ENCODE data around the gene TRIM9. TPM values are rescaled to one million over a fixed set of nuclear protein-coding genes. Genes with fewer than 3 reads are reported as not detected.
A peak's percentile ranks its signal among the peaks of the same experiment; 100 is the strongest.

TRIM9 gene
- total RNA-seq, 1 donor from 2014 or later = 1.7 TPM

DNA sequence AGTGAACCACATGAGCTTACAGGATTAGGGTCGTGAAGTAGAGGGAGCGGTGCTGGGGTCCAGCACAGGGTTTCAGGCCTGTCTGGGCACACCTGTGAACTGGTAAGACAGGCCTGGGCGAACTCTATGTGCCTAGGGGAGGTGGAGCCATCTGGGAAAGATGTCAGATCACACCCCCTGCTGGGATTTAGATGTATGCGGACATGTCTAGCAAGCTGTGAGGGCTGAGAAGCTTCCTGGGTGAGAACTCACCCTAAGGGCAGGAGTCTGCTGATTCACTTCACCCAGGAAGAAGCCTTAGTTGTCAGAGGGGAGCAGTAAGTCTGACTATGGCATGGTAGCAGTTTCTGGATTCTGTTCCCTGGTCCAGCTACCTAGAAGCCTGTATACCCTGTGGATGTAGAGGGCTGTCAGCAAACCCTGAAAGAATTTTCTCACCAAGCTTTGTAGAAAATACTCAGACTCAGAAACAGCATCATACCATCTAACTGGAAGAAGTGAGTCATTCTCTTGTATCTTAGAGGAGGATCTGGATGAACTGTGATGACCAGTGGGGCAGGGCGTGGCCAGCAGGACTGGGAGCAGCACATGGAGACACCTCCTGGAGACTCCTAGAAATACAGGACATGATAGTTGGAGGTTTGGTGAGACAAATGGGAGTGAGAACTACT, 139.4 kb downstream of the TRIM9 start:
- no peak for DNase-seq (ENCODE audit: low spot score, unreplicated experiment)
- no peaks in the 10 kb centered on the region for H3K36me3 Mint-ChIP-seq (ENCODE audit: insufficient read depth)
- H3K27me3 Mint-ChIP-seq = peaks cover 4% of the 10 kb centered on the region
- no peak overlapping the region for H3K27ac Mint-ChIP-seq
- H3K4me1 Mint-ChIP-seq (ENCODE audit: low read depth) = no peaks in the 10 kb centered on the region
- no peak overlapping the region for H3K4me3 Mint-ChIP-seq (ENCODE audit: low read depth)
- H3K9me3 Mint-ChIP-seq (ENCODE audit: low read depth) = no peaks in the 10 kb centered on the region
- TF ChIP-seq CTCF (IDR thresholded peaks at IDR 0.05; ENCODE audit: unreplicated experiment) = no peak

DNA sequence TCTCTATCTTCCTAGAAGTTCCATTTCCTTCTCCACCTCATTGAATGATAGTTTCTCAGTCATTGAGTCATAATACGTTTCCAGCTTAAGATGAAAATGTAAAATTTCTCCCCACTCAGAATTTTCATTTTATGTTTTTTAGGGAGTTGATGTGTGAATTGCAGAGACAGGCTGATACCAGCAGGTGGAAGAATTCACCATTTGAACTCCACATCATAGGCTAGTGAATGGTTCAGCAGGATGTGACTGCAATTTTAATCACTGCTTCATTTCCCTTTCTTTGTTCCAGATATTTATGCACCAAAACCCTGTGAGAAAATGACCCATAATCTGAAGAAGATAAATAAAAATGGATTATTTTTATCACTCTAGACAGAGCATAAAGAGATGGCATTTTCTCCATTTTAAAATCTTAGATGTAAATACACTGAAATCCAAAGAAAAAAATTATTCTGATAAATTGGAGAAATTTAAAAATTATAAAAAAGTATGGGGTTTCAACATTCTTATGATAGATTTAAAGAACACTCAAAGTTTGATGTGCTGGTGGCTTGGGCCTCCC, 140.0 kb downstream of the TRIM9 start:
- no peaks in the 10 kb centered on the region for H3K9me3 Mint-ChIP-seq (ENCODE audit: low read depth)
- peak; percentile 67 for TF ChIP-seq CTCF (IDR thresholded peaks at IDR 0.05; ENCODE audit: unreplicated experiment)
- peaks cover 4% of the 10 kb centered on the region for H3K27me3 Mint-ChIP-seq
- DNase-seq (ENCODE audit: low spot score, unreplicated experiment) = no peak
- no peak overlapping the region for H3K27ac Mint-ChIP-seq
- no peaks in the 10 kb centered on the region for H3K4me1 Mint-ChIP-seq (ENCODE audit: low read depth)
- H3K4me3 Mint-ChIP-seq (ENCODE audit: low read depth) = no peak overlapping the region
- no peaks in the 10 kb centered on the region for H3K36me3 Mint-ChIP-seq (ENCODE audit: insufficient read depth)

DNA sequence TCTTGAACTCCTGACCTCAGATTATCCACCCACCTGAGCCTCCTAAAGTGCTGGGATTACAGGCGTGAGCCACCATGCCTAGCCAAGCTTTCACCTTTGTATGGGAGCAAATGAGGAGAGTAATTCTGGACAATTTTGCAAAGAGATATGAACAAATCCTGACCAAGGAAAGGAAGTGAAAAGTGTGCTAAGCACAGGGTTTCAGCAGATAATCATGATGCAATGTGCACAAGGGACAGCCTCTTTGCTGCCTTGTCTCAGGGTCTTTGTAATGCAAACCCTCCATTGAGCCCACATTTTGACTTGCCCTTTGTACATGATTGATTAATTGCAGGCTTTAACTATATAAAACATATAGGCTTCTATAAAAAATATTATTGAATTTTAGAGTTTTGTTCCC, 141.4 kb downstream of the TRIM9 start:
- H3K4me3 Mint-ChIP-seq (ENCODE audit: low read depth) = no peak overlapping the region
- H3K27me3 Mint-ChIP-seq = peaks cover 4% of the 10 kb centered on the region
- TF ChIP-seq CTCF (IDR thresholded peaks at IDR 0.05; ENCODE audit: unreplicated experiment) = no peak
- H3K27ac Mint-ChIP-seq = no peak overlapping the region
- no peaks in the 10 kb centered on the region for H3K36me3 Mint-ChIP-seq (ENCODE audit: insufficient read depth)
- no peaks in the 10 kb centered on the region for H3K4me1 Mint-ChIP-seq (ENCODE audit: low read depth)
- H3K9me3 Mint-ChIP-seq (ENCODE audit: low read depth) = no peaks in the 10 kb centered on the region
- no peak for DNase-seq (ENCODE audit: low spot score, unreplicated experiment)

DNA sequence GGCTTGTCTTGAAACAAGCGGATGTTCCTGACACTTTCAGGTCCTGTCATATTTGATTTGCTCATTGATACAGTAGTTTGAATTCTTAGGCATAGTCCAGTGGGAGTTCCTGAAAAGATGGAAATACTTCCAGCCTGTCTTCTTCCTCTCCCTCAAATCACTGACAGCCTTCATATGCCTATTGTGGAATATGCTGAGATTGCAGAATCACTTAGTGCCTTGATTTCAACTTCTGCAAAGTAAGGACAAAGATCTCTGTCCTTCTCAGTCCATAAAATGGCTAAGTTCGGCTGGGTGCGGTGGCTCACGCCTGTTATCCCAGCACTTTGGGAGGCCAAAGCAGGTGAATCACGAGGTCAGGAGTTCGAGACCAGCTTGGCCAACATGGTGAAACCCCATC, 143.9 kb downstream of the TRIM9 start:
- Mint-ChIP-seq H3K4me1 (ENCODE audit: low read depth) (peaks cover 2% of the 10 kb centered on the region), H3K27me3 (peaks cover 4% of the 10 kb centered on the region), H3K4me3 (ENCODE audit: low read depth) (no peak overlapping the region), H3K36me3 (ENCODE audit: insufficient read depth) (no peaks in the 10 kb centered on the region), H3K27ac (no peak overlapping the region), H3K9me3 (ENCODE audit: low read depth) (no peaks in the 10 kb centered on the region)
- no peak for TF ChIP-seq CTCF (IDR thresholded peaks at IDR 0.05; ENCODE audit: unreplicated experiment)
- no peak for DNase-seq (ENCODE audit: low spot score, unreplicated experiment)

DNA sequence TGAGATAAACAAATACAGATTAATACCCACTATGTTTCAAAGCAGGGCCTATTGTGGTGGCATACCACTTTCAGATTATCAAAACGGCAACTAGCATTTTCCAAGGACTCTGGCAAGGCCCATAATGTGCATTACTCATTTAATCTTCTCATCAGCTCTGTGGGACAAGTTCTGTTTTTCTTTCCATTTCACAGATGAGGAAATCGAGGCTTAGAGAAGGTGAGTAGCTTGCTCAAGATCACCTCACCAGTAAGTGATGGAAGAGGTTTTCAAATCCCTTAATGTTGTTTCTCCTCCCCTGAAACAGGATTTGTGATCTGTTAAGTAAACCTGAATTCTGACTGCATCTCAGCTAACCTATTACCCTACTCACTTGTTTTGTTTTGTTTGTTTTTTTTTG, 146.7 kb downstream of the TRIM9 start:
- no peak for DNase-seq (ENCODE audit: low spot score, unreplicated experiment)
- Mint-ChIP-seq H3K4me3 (ENCODE audit: low read depth) (no peak overlapping the region), H3K4me1 (ENCODE audit: low read depth) (peaks cover 10% of the 10 kb centered on the region), H3K9me3 (ENCODE audit: low read depth) (no peaks in the 10 kb centered on the region), H3K36me3 (ENCODE audit: insufficient read depth) (no peaks in the 10 kb centered on the region), H3K27ac (no peak overlapping the region), H3K27me3 (peaks cover 12% of the 10 kb centered on the region)
- no peak for TF ChIP-seq CTCF (IDR thresholded peaks at IDR 0.05; ENCODE audit: unreplicated experiment)

Data from progenitor cell of endocrine pancreas (in vitro differentiated cells).